ENCODE results near the gene VAMP4.

- TF ChIP-seq CTCF (IDR thresholded peaks at IDR 0.05) (no peak), USF2 (IDR thresholded peaks at IDR 0.05; ENCODE audit: borderline replicate concordance, low read depth, low read length) (no peak), GATA2 (CRISPR knock-in tag; IDR thresholded peaks at IDR 0.05) (no peak), MAX (IDR thresholded peaks at IDR 0.05; ENCODE audit: low read depth) (no peak), EP300 (IDR thresholded peaks at IDR 0.05; ENCODE audit: borderline replicate concordance in 1 of 2, low read depth in 1 of 2, low read length in 1 of 2) (no peak), FOSL2 (IDR thresholded peaks at IDR 0.05; ENCODE audit: borderline replicate concordance, low read depth) (no peak), RCOR1 (IDR thresholded peaks at IDR 0.05; ENCODE audit: low read length) (no peak), REST (IDR thresholded peaks at IDR 0.05; ENCODE audit: low read depth, low read length) (no peak)
These were observed 14.1 kb downstream of the VAMP4 start for GRCh38 chr1:171727778-171728177.
